HFFc6 (cell line): ENCODE data around the gene AP1G1. TPM values are rescaled to one million over a fixed set of nuclear protein-coding genes. Genes with fewer than 3 reads are reported as not detected.
"Not testable (repeated sequence)": the region's sequence is repeated elsewhere in the genome, so short reads cannot be mapped to it uniquely, and the experiment has no call there.

ENCODE experiments used
- DNase-seq: peaks from one replicate; pipeline ENCODE4 v3.0.0-alpha.2; 2018
- H3K27ac Mint-ChIP-seq: 2 replicates; pipeline ENCODE4 v1.8.0; 2020; ENCODE audit warnings: mild to moderate bottlenecking, mixed read lengths
- H3K27me3 Mint-ChIP-seq: 2 replicates; pipeline ENCODE4 v1.8.0; 2021; ENCODE audit warnings: mild to moderate bottlenecking, moderate library complexity, mixed read lengths; ENCODE audit not compliant: insufficient read depth
- H3K36me3 Mint-ChIP-seq: 2 replicates; pipeline ENCODE4 v1.8.0; 2021; ENCODE audit warnings: low read depth, mixed read lengths
- H3K4me1 Mint-ChIP-seq: 2 replicates; pipeline ENCODE4 v1.8.0; 2020; ENCODE audit warnings: low read depth, mixed read lengths
- H3K4me3 Mint-ChIP-seq: 2 replicates; pipeline ENCODE4 v1.8.0; 2020; ENCODE audit warnings: mild to moderate bottlenecking, moderate library complexity, mixed read lengths
- H3K9me3 Mint-ChIP-seq: 2 replicates; pipeline ENCODE4 v1.8.0; 2020; ENCODE audit warnings: mild to moderate bottlenecking, mixed read lengths
- total RNA-seq, 6 experiments: library from RNA; stranded (reverse); fragmentation: NEBNext Ultra II Directional; extraction: Animal tissue kit (Norgen Biotek cat#: 25700); gene quantifications; 2 replicates in 1 of 6; 3 replicates in 5 of 6; pipeline ENCODE4 v1.2.3, GENCODE V29; 2021
- TF ChIP-seq, protein P1 (sequence below): fragments of 200-600 bp; sonication (generic); IDR thresholded peaks from 2 replicates; pipeline ENCODE4 v1.5.0; 2021; ENCODE audit warnings: antibody characterized with exemption, mild to moderate bottlenecking

Gene AP1G1
- total RNA-seq, 6 experiments from 2014 or later: 87.5 to 115 (median 106) TPM

DNA sequence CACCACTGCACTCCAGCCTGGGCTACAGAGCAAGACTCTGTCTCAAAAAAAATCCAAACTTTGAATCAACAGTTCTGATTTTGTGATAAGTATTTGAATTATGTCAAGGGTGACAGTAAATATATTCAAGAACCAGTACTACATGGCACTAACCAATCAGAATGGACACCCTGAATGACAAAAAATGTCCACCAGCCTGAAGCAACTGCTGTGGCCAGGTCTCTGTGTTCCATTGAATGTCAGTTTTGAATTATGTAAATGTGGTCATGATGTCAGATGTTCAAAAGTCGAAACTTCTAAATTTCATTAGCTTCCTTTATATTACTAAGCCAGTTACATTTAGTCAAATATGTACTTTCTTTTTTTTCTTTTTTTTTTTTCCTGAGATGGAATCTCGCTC is 21.7 kb upstream of the AP1G1 start:
- H3K27ac Mint-ChIP-seq: no peak overlapping the region
- H3K36me3 Mint-ChIP-seq: peaks cover 8% of the 10 kb centered on the region
- no peak overlapping the region for H3K4me3 Mint-ChIP-seq
- no peaks in the 10 kb centered on the region for H3K4me1 Mint-ChIP-seq
- H3K9me3 Mint-ChIP-seq: no peaks in the 10 kb centered on the region
- DNase-seq: no peak
- TF ChIP-seq, protein P1, sequence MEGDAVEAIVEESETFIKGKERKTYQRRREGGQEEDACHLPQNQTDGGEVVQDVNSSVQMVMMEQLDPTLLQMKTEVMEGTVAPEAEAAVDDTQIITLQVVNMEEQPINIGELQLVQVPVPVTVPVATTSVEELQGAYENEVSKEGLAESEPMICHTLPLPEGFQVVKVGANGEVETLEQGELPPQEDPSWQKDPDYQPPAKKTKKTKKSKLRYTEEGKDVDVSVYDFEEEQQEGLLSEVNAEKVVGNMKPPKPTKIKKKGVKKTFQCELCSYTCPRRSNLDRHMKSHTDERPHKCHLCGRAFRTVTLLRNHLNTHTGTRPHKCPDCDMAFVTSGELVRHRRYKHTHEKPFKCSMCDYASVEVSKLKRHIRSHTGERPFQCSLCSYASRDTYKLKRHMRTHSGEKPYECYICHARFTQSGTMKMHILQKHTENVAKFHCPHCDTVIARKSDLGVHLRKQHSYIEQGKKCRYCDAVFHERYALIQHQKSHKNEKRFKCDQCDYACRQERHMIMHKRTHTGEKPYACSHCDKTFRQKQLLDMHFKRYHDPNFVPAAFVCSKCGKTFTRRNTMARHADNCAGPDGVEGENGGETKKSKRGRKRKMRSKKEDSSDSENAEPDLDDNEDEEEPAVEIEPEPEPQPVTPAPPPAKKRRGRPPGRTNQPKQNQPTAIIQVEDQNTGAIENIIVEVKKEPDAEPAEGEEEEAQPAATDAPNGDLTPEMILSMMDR: no peak
- H3K27me3 Mint-ChIP-seq: no peaks in the 10 kb centered on the region; the same call in 1 of the 2 replicates

GRCh38 chr16:71826533-71827017 is 17.9 kb upstream of the AP1G1 start:
- Mint-ChIP-seq H3K4me3 (no peak overlapping the region), H3K4me1 (no peaks in the 10 kb centered on the region), H3K36me3 (peaks cover 8% of the 10 kb centered on the region), H3K27me3 (no peaks in the 10 kb centered on the region; the same call in 1 of the 2 replicates), H3K27ac (no peak overlapping the region), H3K9me3 (no peaks in the 10 kb centered on the region)
- no peak for DNase-seq
- TF ChIP-seq, protein P1: no peak

GRCh38 chr16:71817155-71817500 is 8.5 kb upstream of the AP1G1 start:
- H3K27me3 Mint-ChIP-seq, H3K36me3 Mint-ChIP-seq, H3K9me3 Mint-ChIP-seq, DNase-seq: not testable (repeated sequence)
- Mint-ChIP-seq H3K4me3 (peak overlapping the region; percentile 70), H3K4me1 (peaks cover 35% of the 10 kb centered on the region), H3K27ac (peak overlapping the region; percentile 96)

- Mint-ChIP-seq H3K27me3 (no peaks in the 10 kb centered on the region; the same call in 1 of the 2 replicates), H3K27ac (no peak overlapping the region), H3K36me3 (peaks cover 9% of the 10 kb centered on the region), H3K9me3 (no peaks in the 10 kb centered on the region), H3K4me1 (peaks cover 40% of the 10 kb centered on the region), H3K4me3 (no peak overlapping the region)
- no peak for DNase-seq
- TF ChIP-seq, protein P1: no peak
Measured at GRCh38 chr16:71811261-71811803, 2.7 kb upstream of the AP1G1 start.

- not testable (repeated sequence) for H3K27me3 Mint-ChIP-seq, H3K36me3 Mint-ChIP-seq, H3K9me3 Mint-ChIP-seq, DNase-seq
- H3K4me1 Mint-ChIP-seq: peaks cover 34% of the 10 kb centered on the region
- H3K27ac Mint-ChIP-seq: peak overlapping the region; percentile 93
- H3K4me3 Mint-ChIP-seq: peak overlapping the region; percentile 95
Measured at GRCh38 chr16:71810155-71810530, 1.5 kb upstream of the AP1G1 start.

GRCh38 chr16:71807905-71808592 is 585 bp downstream of the AP1G1 start:
- Mint-ChIP-seq H3K4me3 (peak overlapping the region; percentile 95), H3K4me1 (peaks cover 30% of the 10 kb centered on the region), H3K27ac (peak overlapping the region; percentile 93), H3K27me3 (no peaks in the 10 kb centered on the region; the same call in 1 of the 2 replicates), H3K36me3 (peaks cover 15% of the 10 kb centered on the region), H3K9me3 (no peaks in the 10 kb centered on the region)
- no peak for DNase-seq
- TF ChIP-seq, protein P1: no peak
